ENCODE data around the gene PROM1.

The PROM1 gene

DNA sequence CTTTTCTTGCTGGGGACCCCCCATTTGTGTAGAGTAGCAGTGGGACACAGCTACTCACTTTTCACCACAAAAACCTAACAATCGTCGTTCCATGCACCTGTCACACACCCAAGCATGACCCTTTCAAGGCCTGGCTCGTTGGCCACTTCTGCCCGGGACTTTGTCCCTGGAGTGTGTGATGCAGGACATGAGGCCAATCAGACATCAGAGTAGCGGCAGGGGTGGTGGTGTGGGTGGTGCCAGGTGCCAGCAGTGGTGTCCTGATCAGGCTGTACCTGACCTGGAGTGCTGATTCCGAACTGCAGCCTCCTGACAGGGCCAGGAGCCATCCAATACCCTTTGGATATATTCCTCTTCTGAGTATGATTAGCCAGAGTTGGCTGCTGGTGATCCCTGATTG is 23.1 kb upstream of the PROM1 start:
- no peak for DNase-seq

DNA sequence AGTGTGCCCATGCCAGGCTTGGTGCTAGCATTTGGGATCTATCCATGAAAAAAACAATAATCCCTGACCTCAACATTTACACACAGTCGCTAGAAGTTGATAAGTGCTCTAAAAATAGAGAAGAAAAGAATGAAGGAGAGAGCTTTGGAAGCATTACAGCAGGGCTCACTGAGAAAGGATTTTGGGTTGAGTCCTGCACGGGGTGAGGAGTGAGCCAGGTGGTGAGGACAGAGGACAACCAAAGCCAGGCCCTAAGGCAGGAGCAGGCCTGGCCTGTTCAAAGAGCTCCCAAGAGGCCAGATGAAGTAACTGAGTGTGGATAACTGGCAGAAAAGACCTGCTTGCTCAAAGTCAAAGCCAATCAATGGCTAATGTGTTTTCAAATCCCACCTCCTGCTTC is 20.7 kb upstream of the PROM1 start:
- no peak for DNase-seq

DNA sequence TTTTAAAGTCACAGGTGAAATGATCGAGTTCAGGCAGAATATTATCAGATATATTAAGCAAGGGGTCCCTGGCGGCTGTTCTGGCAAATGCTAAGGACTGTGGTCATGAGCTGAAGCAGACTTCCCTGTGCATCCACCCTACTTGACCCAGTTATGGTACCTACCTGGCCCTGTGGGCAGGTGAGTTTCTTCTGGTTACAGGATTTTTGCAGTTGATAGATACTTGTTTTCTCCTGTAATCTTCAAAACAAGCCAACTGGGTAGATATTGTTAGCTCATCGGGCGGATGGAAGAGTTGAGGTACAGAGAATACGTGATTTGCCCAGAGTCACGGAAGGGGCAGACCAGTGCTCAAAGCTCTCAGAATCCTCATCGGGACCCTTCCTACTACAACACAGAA is 18.5 kb upstream of the PROM1 start:
- no peak for DNase-seq

DNA sequence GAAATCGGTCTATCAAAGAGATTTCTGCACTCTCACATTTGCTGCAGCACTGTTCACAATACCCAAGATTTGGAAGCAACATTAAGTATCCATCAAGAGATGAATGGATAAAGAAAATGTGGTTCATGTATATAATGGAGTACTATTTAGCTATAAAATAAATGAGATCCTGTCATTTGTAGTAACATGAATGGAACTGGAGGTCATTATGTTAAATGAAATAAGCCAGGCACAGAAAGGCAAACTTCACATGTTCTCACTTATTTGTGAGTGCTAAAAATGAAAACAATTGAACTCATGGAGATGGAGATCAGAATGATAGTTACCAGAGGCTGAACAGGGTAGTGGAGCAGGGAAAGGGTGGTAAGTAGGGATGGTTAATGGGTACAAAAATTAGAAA is 17.0 kb upstream of the PROM1 start:
- no peak for DNase-seq

DNA sequence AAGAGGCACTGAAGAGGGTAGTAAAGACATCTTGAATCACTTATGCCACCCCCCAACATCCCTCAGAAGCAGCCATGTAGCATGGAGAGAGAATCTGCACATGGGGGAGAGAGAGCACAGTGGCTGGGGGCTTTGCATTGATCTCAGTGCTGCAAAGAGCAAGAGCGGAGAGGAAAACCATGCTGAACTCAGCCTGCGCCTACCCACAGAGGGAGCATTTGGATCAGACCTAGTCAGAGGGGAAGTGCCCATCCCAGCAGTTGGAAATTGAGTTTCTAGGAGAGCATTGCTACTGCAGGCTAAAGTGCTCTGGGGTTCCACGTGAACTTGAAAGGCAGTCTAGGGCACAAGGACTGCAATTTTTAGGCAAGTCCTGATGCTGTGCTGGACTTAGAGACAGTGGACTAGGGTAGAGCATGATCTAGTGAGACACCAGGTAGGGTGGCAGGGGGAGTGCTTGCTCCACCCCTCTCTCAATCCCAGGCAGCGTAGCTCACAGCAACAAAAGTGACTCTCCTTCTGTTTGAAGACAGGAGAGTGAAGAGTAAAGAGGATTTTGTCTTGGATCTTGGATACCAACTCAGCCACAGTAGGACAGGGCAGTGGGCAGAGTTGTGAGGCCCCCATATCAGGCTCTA is 9.0 kb upstream of the PROM1 start:
- DNase-seq, result no peak

DNA sequence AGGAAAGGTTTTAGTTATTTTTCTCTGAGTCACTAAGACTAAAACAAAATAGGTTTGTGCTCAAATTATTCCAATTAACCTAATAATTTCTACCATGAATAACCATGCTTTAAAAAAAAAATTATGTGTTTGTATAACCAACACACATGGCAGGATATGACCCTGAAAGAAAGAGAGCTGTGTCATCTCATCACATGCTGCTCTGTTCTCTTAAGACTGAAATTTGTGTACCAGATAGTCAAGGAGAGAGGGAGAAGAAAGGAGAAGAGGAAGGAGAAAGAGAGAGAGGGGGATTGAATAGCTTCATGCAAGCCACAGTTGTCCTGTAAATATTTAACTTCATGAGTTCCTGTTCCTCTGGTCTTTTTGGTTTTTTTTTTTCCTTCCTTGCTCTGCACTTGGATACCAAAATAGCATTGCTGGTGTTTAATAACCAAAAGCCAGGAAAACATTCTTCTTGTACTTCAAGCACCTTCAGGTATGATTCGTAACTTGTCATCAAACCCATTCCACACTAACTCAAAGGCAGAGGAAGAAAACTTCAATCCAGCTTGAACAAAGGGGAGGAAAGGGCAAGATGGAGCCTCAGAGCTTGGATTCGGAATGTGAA is 6.4 kb upstream of the PROM1 start:
- no peak for DNase-seq

DNA sequence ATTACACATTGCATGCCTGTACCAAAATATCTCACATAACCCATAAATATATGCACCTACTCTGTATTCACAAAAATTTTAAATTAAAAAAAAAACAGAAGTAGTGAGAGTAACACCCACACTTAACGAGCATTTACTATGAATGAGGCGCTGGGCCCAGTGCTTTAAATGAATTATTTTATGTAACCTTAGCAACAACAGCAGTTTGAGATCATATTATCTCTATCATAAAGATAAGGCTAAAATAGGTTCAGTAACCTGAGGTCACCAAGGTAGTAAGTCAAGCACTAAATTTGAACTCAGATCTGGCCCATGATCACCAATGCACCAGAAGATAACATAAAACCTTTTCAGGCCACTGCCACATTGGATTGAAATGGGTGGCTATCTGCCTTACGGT is 5.3 kb upstream of the PROM1 start:
- DNase-seq, result no peak

DNA sequence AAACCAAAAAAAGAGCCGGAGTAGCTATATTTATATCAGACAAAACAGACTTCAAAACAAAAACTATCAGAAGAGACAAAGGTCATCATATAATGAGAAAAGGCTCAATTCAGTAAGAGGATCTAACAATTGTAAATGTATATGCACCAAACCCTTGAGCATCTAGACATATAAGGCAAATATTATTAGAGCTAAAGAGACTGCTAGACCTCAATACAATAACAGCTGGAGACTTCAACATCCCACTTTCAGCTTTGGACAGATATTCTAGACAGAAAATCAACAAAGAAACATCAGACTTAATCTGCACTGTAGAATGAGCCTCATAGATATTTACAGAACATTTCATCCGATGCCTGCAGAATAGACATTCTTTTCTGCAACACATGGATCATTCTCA is 4.8 kb upstream of the PROM1 start:
- DNase-seq, result no peak

DNA sequence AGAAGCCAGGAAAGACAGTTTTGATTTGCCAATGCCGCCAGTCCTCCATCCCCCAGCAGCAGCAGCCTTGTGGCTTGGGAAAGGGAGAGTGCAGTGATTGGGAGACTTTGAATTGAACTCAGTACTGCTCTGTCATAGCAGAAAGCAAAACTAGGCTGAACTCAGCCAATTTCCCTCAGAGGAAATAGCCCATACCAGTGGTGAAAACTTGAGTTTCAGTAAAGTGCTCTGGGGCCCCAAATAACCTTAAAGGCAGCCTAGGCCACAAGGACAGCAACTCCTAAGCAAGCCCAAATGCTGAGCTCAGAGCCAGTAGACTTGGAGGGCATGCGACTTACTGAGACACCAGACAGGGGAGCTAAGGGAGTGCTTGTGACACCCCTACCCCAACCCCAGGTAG is 2.0 kb upstream of the PROM1 start:
- DNase-seq, result no peak

DNA sequence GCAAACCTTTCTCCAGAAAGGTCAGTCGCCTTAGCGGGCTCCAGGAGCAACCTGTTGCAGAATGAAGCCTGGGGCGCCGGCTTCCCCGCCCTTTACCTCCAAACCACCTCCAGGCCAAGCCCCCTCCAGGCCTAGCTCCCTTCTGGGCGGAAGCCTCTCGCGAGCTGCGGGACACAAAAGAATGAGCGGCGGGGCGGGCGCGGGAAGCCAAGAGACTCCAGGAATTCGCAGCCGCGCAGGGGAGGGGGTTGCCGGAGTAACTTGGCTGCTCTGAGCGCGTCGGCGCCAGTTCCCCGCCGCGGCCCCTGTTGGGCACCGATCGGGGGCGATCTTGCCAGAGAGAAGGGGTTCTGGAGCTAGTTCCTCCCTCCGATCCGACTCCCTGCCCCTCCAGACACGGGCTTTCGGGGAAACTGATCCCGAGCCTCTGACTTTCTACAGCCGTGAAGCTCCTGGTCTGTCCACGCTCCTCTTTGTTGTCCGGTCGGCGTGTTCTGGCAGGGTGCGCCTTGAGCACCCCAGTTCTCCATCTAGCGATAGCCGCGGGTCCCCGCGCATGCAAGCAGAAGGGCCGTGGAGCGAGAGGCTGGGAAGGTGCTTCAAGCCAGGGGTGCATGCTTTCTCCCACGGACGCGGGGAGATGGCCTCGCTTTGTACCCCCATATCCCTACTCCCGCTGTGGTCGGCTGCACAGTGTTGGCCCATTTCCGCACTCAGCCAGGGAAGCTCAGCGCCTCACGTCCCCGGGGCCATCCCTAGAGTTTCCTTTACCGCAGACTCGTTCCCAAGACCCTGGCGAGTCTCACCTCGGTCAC is 1.2 kb downstream of the PROM1 start:
- DNase-seq, result peak; percentile 22

DNA sequence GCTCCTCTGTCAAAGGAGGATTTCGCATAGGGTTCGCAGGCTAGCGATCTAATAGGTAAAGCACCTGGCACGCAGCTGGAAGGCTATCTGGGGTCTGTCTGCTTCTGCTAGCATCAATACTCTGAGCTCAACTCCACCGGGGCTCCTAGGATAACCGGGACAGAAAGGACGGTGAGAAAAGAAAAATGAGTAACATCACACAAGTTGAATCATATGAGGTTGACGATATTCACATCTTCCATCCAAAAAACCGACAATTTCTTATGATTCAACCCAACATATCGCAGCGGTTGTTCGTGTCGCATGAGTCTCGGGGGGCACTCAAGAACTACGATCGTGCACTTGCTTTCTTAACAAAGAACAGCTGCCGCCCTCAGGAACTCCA is 1.8 kb downstream of the PROM1 start:
- DNase-seq, result peak; percentile 3

DNA sequence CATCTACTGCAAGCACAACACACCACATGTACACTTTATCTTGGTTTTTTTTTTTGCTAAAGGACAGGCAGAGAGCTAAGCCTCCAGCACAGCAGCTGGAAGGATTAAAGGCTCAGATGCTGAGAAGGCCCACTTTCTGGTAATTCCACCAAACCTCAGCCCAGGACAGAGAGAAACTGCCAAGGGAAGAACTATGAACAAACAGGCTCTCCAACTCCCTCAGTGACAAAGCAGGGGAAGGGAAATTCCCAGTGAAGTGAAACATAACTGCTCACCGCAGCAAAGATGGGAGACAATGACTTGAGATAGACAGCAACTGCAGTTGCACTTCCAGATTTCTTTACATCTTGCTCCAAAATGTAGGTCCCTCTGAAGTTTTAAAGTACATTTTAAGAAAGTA is 4.8 kb downstream of the PROM1 start:
- peak; percentile 76 for DNase-seq

DNA sequence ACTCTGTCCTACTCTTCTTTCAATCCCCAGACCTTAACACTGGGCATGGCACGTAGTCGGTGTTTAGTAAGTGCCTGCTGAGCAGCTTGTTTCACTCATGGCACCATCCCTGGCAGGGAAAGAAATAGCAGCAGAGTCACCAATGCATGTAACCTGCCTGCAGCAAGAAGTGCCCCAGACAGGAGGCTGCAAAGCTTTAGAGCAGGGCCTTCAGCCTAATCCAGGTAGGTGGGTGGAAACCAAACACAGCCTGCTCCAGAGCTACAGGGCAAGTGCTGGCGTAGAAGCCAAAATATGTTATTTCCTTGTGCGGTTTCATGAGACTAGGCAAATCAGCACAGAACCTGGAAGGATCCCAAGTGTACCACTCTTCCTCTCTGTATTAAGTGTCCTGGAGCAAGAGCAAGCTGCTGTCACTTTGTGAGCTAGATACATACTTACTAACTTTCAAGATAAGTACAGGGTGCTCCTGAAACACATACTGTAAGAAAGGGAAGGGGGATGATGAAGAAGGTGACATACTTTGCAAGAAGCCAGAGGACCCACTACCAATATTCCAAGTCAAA is 5.5 kb downstream of the PROM1 start:
- DNase-seq, result no peak

DNA sequence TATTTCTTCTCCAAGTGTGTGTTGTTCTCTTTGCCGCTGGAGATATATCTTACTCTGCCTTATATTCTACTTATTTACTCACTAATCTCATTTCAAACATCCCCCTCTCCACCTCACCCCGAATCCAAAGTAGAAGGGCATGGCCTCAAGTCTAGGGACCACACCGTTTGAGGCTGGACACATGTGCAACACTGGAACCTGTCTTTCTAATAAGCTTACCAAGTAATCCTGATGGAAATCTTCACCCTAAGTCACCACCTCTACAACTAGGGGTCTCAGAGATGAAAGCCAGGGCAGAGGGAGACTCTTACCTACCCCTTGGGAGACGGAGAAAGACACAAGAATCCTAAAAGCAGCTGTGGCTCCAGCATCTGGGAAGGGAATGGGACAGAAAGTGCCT is 6.0 kb downstream of the PROM1 start:
- DNase-seq, result no peak

DNA sequence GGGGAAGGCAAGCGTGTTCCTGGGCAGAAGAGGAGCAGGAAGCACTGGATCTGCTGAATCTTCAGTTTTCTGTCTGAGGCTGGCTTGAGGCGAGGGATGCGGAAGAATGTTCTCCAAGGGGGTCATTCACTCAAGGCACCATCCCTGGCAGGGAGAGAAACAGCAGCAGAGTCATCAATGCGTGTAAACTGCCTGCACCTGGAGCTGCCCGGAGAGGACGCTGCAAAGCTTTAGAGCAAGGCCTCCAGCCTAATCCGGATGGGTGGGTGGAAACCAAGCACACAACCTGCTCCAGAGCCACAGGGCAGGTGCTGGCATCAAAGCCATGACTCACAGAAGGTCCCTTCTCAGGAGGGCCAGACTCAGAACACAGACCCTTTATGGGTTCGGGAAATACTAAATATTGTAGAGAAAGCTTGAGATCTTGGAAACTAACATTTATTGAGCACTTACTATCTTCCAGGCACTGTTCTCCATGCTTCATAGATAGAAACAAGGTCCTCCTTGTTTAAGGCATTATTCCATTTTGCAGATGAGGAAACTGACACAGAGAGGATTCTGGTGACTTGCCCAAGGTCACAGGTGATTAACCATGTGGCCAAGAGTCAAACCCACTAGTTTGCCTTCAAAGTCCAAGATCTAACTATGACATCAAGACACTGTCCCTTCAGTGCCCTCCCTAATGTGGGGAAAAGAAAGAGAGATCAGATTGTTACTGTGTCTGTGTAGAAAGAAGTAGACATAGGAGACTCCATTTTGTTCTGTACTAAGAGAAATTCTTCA is 7.7 kb downstream of the PROM1 start:
- no peak for DNase-seq

DNA sequence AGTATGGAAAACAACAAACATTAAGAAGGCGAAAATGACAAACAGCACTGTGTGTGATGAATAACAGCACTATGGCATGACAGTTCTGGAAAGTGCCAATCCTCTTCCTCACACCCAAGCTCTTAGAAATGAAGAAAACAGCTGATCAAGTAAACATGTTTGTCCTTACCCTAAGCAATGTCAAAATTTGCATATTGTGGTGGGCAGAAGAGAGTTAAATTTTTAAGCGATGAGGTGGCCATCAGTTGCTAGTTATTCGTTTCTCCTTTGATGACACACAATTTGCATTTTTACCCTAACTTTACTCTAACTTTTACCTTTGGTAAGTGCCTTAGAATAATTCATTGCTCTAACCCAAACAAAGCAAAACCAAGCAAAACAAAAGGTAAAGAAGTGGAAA is 8.8 kb downstream of the PROM1 start:
- DNase-seq, result no peak

DNA sequence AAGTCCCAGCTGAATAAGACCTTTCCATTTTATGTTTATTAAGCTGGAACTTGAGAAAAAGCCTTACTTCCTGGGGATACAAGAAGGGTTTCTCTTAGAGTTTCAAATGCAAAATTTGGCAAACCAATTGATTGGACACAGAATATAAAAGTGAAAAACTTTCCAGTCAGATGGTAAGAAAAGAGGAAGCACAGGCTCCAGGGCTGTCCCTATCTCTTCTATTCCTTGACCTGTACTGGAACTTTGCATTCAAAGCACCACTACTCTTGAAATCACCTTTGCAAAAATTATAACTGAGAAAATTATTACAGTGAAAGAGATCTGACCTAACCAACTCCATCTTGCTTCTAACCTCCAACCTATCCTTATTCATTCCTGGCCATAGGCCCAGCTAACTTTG is 11.7 kb downstream of the PROM1 start:
- no peak for DNase-seq

DNA sequence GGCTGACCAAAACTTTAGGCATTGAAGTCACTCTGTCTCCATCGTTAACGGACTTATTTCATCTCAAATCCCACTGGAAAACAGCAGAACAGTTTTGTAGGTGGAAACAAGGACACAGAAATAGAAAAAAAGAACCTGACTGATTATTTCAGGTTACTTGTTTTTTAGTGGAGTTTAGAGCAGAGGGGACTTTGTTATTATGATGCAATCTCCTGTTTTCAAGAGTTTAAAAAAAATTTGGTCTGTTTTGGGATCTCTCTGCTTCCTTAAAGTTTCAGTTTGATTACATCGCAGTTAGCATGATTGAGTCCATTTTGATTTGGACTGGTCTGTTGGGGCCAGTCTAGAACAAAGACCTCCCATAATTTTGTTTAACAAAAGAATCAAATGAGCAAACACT is 13.6 kb downstream of the PROM1 start:
- no peak for DNase-seq

DNA sequence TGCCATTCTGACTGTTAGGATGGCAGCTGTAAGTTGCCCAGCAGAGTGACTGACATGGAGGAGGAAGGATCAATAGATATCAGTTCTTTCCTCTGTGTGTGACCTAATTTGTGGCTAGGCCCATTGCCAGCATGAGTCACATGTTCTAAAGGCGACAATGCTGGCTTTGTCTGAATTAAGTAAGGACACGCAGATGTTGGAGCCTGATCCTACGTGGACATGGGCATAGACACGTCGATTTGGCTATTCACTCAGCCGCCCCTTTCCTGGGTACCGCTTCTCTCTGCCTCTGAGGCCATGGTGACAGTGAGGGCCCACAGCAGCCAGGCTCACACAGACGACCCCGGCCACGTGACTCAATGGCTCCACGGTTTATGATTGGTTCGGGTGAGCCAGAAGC is 16.3 kb downstream of the PROM1 start:
- no peak for DNase-seq

DNA sequence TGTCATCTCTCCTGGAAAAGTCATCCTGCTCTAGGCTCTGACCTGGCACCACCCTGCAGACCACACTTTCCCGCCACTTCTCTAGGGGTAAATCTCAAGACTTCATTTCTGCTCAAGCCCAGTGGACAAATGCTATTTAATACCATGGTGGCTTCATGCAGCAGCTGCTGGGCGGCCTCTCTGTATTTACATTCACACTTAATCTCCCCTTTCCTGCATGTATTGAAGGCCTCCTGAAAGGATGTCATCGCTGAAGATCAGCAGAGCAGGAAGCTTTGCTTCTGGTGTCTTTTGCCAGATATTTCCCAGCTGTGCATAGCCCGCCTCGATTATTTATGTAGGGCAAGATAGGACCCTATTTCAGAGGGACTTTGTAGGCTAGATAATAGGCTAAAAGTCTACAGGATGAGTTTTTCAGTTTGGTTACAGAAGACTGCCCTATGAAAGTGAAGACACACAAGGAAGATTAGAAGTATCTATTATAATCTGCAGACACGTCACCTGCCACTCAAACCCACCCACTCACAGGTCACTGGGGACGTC is 17.2 kb downstream of the PROM1 start:
- no peak for DNase-seq

DNA sequence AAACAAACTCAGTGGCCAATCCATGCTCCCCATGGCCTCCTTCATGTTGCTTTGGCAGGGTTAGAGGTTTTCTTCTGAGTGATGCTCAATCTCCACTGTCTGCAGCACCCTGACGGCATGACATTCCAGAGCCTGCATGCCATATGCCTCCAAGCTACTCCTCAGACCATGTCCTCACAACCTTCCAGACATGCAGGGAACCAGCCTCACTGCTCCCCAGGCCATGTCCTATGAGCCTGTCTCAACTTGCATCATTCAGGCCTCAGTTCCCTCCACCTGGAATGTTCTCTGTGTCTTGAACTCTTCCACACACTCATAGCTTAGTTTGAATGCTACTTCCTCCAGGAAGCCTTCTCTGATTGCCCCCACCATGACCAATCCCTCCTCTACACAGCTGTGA is 18.8 kb downstream of the PROM1 start:
- no peak for DNase-seq

DNA sequence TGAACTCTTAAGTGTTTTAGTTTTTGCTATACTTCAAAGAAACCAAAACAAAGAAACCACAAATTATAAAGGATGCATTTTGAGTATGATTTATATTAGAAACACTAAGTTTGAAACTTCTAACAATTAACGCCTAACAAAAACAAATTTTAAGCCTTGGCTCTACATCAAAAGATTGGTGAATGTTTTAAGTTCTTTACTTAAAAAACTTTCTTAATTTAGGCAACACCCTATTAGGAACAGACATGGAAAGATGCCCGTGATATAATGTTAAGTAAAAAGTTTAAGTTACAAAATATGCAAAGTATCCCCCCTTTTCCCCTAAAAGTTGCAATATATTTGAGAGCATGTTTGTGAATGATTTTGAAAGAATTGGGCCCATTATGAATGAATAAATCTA is 21.2 kb downstream of the PROM1 start:
- DNase-seq, result no peak

All from suppressor macrophage treated with lipopolysaccharide for 4 hours (primary cell).